Measurements from ENCODE around the gene TBC1D7.

TBC1D7 gene

GRCh38 chr6:13274707-13275434 is 53.5 kb downstream of the TBC1D7 start:
- no peak overlapping the region for H3K4me3 ChIP-seq (ENCODE audit: low read depth, low read length)
- no peak for TF ChIP-seq CTCF (IDR thresholded peaks at IDR 0.05; ENCODE audit: control insufficient read depth, extremely low read depth, insufficient read depth)
- DNase-seq (ENCODE audit: low read depth), result no peak

GRCh38 chr6:13273931-13274706 is 54.2 kb downstream of the TBC1D7 start:
- no peak overlapping the region for H3K4me3 ChIP-seq (ENCODE audit: low read depth, low read length)
- no peak for TF ChIP-seq CTCF (IDR thresholded peaks at IDR 0.05; ENCODE audit: control insufficient read depth, extremely low read depth, insufficient read depth)
- DNase-seq (ENCODE audit: low read depth), result no peak

- no peak for DNase-seq (ENCODE audit: low read depth)
- TF ChIP-seq CTCF (IDR thresholded peaks at IDR 0.05; ENCODE audit: control insufficient read depth, extremely low read depth, insufficient read depth), result no peak
- no peak overlapping the region for H3K4me3 ChIP-seq (ENCODE audit: low read depth, low read length)
Measured at GRCh38 chr6:13273202-13273930, 55.0 kb downstream of the TBC1D7 start.

GRCh38 chr6:13272131-13273046 is 55.9 kb downstream of the TBC1D7 start:
- no peak for TF ChIP-seq CTCF (IDR thresholded peaks at IDR 0.05; ENCODE audit: control insufficient read depth, extremely low read depth, insufficient read depth)
- DNase-seq (ENCODE audit: low read depth), result no peak

GRCh38 chr6:13268913-13269518 is 59.3 kb downstream of the TBC1D7 start:
- no peak overlapping the region for H3K4me3 ChIP-seq (ENCODE audit: low read depth, low read length)
- no peak for TF ChIP-seq CTCF (IDR thresholded peaks at IDR 0.05; ENCODE audit: control insufficient read depth, extremely low read depth, insufficient read depth)
- DNase-seq (ENCODE audit: low read depth), result no peak

More at GRCh38 chr6:13272131-13273046, 55.9 kb downstream of the TBC1D7 start:
- no peak overlapping the region for H3K4me3 ChIP-seq (ENCODE audit: low read depth, low read length)

All from LNCaP clone FGC (cell line).